HG02642 (cell line): Measurements from ENCODE around the gene RGS17.

ENCODE experiments used
- ATAC-seq: cut with Tn5 transposase; IDR thresholded peaks from one replicate; pipeline ENCODE4 v1.9.1; 2021; ENCODE audit warnings: mild to moderate bottlenecking; ENCODE audit not compliant: unreplicated experiment, poor library complexity

RGS17 gene

DNA sequence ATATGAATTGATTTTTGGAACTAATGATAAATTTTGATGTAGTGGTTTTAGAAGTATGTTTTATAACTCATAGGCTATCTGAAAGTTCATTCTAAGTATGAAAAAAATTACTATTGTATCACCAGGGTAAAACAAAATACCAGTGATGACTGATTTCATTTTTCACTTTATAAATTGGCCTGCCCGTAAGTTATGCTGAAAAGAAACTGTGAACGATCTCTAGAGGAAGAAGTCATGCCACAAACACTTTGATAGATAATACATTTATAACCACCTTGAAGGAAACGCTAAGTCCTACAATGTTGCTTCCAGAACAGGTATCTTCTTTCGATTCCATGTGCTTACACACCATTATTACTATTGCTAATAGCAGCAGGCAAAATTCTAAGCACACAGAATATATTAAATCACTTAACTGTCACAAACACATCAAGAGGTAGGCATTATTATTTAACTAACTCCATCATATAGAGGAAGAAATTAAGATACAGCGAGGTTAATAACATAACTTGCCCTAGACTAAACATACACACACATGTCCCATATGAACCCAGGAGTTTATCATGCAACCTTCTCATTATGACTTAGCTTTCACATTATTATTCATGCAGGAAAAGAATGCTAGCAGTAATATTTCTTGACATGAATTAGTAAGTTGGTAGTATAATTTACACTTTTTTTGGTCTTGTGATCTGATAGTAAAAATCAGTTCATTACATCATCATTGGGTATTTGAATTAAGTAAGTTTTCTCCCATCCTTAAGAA is 44.7 kb downstream of the RGS17 start:
- ATAC-seq: no peak

DNA sequence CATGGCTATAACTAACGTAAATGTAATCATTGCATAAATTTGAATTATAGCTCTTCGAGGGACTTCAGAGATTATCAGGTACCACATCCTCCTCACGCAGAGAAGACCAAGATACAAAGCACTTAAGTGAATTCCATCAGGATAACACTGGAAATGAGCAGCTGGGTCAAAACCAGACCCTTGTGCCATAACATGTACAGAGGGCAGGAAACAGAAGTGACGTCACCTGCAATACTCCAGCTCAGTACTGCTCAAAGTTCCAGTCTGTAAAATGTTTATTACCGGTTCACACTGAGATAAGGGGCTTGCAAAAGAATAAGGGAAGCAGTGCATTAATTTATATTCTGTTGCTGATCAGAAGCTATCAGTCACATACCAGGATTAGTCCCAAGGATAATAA is 45.8 kb downstream of the RGS17 start:
- ATAC-seq: no peak

DNA sequence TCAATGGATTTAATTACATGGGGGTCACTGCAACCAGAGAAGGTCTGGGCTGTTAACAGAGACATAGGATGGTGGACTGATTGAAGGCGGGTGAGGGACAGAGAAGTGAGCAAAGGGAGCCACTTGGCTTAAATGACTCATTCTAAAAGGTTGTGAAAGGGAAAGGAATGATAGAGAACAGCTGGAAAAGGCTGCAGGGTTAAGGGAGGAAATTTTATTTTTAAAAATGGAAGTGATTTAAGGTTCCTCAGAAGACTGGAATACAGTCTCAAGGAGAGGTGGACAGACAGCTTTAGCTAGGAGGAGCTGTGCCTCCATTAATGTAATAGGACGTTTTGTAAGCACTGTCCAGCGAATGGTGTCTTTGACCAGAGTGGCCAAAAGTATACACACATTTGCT is 46.7 kb downstream of the RGS17 start:
- no peak for ATAC-seq

DNA sequence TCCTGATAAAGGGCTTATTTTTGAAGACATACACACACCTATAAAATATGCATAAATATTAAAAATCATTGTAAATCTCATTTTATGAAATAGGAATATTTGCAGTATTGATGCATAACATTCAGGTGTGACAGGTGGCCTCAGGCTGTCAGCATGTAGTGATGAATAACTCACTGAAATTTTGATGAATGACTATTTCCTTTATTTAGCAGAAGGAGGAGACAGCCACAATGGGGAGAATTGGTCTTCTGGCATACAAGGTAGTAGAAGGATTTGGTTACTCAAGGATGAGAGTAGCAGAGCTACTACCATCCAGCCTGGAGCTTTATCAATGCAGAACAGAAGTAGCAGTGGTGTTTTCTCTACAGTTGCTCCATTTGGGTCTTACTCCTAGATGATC is 47.2 kb downstream of the RGS17 start:
- ATAC-seq: no peak

DNA sequence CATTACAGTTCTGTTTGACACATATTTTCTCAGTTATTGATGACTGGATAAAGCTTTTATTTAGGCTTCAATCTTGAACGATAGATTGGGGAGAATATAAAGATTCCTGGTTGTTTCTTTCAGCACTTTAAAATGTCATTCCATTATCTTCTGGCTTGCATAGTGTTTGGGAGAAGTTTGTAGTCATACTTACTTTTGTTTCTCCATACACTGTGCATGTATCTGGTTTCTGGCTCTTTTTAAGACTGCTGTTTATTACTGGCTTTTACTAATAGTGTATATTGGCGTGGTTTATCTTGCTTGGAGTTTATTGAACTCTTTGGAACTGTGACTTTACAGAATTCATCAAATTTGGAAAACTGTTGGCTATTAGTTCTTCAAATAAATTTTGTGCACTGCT is 49.2 kb downstream of the RGS17 start:
- no peak for ATAC-seq

DNA sequence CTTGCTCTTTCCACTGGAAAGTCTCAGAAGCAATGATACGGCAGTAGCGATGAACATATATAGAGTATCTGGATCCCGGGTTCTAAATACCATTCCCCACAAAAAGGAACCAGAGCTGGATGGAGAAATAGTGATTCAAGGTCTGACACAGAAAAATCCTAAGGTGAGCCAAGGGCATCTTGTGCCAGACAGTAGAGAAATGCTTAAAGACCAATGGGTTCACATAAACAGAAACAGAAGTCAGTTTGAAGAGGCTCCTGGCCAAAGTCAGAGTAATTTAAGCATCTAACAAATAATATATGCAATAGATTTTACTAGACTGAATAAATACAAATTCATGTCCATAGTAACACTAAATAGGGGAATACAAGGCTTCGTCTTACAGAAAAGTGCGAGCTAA is 54.7 kb downstream of the RGS17 start:
- ATAC-seq: no peak

DNA sequence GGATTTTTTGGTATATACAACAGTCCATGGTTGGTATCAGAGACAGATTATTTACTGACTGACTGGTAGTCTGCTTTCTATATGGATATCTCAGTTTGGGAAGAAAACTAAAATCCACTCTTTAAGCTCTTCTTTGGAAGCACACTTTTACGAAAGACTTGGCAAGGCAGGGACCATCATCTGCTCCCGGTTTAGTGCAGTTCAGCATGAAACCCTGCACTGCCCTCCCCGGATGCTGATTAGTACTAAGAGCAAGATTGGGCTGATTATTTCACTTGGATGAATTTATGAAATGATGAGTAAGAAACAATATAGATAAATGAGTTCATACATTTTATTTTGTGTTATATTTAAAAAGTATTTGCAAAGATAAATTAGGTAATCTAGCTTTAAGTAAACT is 56.3 kb downstream of the RGS17 start:
- no peak for ATAC-seq

DNA sequence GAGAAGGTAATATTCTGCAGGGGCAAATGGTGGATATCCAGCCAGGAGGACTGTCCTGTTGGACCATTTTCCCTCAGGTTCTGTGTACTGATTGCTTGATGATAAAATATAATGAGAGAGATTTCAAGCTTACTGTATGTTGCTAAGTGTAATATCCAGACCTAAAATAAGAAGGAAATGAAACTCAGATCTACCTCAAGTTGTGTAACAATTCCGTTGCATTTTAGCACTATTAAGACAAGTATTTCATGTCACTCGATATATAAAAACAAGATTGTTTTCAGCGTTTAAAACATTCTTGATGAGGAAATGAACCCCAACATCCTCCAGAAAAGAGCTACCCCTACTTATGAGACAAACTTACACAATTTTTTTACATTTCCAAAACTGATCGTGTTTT is 57.2 kb downstream of the RGS17 start:
- ATAC-seq: no peak

DNA sequence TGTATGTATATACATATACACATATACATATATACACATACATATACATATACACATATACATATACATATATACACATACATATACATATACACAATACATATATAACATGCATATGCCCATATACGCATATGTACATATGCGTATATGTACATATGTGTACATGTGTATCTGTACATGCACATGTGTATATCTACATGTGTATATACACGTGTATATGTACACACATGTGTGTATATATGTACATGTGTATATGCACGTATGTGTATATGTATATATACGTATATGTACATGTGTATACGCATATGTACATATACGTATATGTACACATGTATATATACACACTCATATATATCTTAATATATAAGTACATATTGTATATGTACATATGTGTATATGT is 60.3 kb downstream of the RGS17 start:
- ATAC-seq: no peak

DNA sequence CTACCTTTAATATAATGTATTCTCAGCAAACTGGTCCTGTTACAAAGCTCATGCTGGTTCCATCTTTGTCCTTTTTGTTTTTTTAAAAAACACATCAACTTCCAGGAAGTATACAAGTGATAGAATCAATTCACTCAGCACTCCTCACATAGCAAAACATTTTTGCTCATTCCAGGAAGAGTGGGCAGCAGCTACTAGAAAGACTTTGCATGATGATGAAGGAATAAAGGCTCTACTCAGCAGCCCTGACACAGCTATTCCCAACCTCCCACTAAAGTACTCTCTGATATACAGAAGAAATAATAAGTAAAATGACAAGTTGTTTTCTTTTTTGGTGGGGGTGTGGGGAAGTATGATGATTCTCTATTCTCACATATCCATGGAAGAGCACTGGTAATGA is 61.2 kb downstream of the RGS17 start:
- ATAC-seq: no peak

DNA sequence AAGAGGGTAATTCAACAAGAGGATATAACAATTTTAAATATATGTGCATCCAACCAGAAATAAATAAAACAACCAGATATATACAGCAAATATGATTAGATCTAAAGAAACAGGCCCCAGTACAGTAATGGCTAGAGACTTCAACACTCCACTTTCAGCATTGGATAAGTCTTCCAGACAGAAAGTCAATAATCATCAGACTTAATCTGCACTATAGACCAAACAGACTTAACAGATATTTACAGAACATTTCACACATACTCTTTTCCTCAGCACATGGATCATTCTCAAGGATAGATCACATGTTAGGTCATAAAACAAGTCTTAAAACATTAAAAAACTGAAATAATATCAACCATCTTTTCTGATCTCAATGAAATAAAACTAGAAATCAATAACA is 65.9 kb downstream of the RGS17 start:
- ATAC-seq: no peak

DNA sequence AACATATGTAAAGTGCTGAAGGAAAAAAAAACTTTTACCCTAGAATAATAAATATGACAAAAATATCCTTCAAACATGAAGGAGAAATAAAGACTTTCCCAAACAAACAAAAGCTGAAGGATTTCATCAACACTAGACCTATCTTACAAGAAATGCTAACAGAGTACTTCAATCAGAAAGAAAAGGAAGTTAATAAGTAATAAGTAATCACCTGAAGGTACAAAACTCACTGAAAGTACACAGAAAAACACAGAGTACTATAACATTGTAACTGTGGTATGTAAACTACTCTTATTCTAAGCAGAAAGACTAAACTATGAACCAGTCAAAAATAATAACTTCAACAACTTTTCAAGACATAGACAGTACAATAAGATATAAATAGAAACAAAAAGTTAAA is 67.1 kb downstream of the RGS17 start:
- no peak for ATAC-seq

DNA sequence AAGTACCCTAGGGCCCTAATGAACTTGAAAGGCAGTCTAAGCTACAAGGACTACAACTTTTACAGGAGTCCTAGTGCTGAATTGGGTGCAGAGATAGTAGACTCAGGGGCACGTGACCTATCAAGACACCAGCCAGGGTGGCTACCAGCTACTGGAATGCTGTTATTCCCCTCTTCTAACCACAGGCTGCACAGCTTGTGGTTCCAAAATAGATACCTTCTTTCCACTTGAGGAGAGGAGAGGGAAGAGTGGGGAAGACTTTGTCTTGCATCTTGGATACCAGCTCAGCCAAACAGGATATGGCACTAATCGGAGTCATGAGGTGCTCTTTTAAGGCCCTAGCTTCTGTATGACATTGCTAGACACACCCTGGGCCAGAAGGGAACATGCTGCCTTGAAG is 68.6 kb downstream of the RGS17 start:
- ATAC-seq: no peak

DNA sequence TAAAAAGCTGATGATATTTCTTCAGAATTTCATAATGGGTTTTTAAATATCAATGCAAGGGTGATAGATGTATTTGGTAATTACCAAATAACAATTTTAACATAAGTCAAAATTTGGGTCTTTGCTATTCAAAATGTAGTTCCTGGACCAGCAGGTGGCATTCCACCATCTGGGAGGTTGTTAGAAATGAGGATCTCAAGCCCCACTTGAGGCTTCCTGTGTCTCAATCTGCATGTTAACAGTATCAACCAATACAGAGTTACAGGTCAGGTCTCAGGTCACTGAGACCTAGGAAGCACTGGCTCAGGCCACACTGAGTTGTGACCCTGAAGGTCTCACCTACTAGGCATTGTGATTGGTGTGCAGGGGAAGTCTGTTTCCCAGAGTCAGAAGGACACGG is 71.3 kb downstream of the RGS17 start:
- ATAC-seq: no peak

DNA sequence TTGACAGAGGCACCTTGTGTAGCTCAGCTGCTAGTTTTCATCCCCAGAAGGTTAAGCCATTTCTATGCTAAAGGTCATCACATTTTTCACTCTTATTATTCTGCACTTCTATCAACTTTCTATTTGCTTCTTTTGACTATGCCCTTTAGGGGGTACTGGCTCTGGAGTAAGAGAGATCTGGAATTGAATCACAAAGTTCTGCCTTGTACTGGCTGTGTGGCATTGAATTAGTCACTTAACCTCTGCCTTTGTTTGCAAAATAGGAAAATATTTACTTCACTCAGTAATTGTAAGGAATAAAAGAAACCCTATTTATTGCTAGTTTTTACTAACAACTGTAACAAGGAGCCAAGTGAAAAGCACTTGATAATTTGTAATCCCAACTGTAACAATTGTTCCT is 71.8 kb downstream of the RGS17 start:
- ATAC-seq: no peak

DNA sequence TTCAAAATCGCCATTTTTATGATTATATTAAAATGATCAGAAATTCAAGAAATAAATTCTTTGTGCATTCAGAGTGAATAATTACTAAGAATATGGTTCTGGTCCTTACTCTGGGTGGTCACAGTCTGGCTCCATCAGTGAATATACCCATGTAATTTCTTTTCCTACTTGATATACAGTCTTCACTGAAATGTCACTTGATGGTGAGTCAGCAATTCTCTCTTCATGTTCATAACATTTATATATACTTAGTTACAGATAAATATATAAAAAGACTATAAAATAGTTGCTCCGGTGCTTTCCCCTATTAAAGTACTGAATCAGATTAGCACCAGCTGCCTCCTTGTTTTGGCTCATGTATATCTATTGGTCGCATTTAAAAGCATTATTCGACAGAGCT is 72.2 kb downstream of the RGS17 start:
- ATAC-seq: no peak

DNA sequence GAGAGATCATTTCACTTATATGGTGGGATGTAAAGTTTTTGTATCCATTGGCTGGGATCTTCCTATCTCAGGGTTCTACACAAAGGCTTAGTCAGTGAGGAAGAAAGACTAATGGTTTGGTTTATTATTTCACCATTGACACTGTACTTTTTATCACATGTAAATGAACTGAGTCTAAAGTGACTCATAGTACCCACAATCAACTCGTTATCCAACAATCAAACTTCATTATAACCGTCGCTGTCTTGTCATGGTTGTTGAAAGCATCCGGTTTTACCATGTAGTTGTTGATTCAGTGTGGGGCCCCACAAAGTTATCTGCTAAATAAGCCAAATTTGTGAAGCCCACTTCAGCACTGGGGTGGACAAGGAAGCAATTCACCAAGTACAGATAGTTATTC is 72.8 kb downstream of the RGS17 start:
- ATAC-seq: no peak

DNA sequence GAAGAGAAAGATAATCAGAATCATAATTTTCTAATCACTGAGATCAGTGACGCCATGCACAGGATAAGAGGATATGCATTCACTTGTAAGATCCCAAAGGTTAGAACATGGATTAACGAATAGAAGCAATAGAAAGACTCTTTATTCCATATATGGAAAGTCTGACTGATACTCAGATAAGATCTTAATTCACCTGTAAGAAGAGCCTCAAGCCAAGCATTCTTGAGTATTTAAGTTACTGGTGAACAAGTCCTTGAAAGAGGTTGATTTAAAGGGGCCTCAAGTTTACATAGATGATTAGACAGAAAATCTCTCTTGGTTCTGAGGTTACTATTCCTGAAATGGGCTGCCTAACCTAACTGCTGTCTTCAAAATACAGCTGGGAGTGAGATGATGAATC is 74.8 kb downstream of the RGS17 start:
- ATAC-seq: no peak

DNA sequence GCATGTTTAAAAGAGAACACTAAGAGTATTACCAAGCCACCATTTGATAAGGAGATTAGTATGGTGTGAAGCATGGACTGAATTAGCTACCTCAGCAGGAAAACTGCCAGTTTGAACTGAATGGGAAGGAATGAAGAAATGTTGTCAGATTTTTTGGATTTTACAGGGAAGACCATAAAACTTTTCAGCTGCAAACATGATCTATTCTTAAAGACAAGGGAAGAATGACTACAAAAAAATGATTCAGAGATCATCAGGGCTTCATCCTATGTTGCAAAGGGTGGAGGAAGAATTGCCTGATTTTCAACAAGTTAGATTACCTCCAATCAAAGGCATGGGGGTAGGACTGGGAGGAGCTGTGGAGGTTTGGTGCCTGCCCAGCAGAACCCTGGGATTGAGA is 79.3 kb downstream of the RGS17 start:
- no peak for ATAC-seq

DNA sequence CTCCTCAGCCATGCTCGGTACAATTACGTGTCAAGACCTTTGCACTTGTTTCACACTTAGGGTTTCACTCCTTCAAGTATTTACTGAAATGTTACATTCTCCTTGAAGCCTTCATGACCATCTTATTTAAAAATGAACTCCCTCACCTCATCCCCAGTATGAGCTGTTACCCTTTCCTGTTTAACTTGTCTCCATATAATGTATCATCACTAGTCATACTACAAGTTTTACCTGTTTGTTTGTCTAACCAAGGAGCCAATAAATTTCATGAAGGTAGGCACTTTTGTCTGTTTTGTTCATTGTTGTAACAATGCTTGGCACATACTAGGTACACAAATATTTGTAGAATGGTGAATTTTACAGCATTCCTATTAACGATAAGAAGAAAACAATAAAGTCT is 82.5 kb downstream of the RGS17 start:
- no peak for ATAC-seq

DNA sequence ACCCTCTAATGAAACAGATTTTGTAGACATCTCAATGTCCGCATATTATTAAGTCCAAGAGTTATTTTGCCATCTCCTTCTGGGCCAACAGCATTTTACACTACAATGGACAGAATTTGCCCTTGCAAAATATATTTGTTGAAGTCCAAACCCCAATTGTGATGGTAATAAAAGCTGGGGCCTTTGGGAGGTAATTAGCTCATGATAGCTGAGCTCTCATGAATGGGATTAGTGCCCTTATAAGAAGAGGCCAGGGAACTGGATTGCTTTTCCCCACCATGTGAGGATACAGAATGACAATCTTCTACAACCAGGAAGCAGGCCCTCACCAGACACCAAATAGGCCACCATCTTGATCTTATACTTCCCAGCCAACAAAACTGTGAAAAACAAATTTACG is 83.7 kb downstream of the RGS17 start:
- ATAC-seq: no peak

DNA sequence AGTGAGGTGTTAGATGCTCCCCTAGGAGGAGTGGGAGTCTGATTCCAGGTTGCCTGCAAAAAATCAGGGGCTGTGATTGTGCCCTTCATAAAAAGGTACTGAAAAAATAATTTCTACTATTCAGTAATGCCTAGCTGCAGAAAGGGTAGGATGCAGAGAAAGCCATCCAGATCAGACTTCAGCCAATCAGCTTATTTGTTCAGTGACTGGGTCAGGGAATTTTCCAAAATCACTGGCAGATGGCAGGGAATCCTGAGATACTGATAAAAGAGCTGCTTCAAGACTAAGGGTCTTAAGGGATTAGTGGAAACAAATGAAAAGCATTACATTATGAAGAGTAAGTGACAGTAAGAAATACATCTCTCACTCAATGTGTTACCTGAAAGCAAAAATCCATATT is 85.8 kb downstream of the RGS17 start:
- no peak for ATAC-seq

DNA sequence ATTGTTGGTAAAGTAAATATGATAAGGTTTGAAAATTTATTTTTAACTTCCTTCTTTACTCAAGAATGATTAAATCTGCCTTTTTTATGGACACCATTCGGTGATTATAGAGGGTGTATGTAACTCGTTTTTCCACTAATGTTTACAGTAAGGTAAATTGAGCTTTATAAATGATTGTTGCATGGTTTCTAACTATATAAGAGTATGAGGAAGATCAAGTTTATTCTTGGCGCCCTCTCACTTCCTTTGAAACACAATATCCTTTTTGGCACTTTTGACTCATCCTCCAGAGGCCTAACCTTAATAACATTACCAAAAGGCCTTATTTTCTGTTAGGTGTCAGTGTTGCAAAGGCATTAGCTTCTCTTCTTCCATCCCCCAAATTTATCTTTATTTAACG is 86.8 kb downstream of the RGS17 start:
- ATAC-seq: no peak
